Right kidney (tissue), 1 donor: ENCODE measurements around the gene RBCK1.
"Not testable (repeated sequence)": the region's sequence is repeated elsewhere in the genome, so short reads cannot be mapped to it uniquely, and the experiment has no call there.

Experiments
- DNase-seq: peaks from one replicate; pipeline ENCODE4 v3.0.0-alpha.2; 2016

RBCK1 gene

GRCh38 chr20:469746-470490 is 61.8 kb downstream of the RBCK1 start:
- DNase-seq: no peak

GRCh38 chr20:472137-472846 is 64.2 kb downstream of the RBCK1 start:
- no peak for DNase-seq

GRCh38 chr20:472889-473292 is 64.8 kb downstream of the RBCK1 start:
- no peak for DNase-seq

GRCh38 chr20:474581-474980 is 66.5 kb downstream of the RBCK1 start:
- no peak for DNase-seq

- no peak for DNase-seq
These were observed 67.6 kb downstream of the RBCK1 start for GRCh38 chr20:475463-476357.

- not testable (repeated sequence) for DNase-seq
These were observed 68.6 kb downstream of the RBCK1 start for GRCh38 chr20:476561-477249.

- DNase-seq: no peak
These were observed 70.2 kb downstream of the RBCK1 start for GRCh38 chr20:478010-478948.

GRCh38 chr20:478949-479429 is 70.9 kb downstream of the RBCK1 start:
- DNase-seq: peak; percentile 22

GRCh38 chr20:479487-479886 is 71.4 kb downstream of the RBCK1 start:
- no peak for DNase-seq

GRCh38 chr20:480044-480443 is 71.9 kb downstream of the RBCK1 start:
- no peak for DNase-seq

GRCh38 chr20:481167-481566 is 73.1 kb downstream of the RBCK1 start:
- DNase-seq: no peak
